ENCODE data around the gene NMRK1.
A peak's percentile ranks its signal among the peaks of the same experiment; 100 is the strongest.

NMRK1 gene

DNA sequence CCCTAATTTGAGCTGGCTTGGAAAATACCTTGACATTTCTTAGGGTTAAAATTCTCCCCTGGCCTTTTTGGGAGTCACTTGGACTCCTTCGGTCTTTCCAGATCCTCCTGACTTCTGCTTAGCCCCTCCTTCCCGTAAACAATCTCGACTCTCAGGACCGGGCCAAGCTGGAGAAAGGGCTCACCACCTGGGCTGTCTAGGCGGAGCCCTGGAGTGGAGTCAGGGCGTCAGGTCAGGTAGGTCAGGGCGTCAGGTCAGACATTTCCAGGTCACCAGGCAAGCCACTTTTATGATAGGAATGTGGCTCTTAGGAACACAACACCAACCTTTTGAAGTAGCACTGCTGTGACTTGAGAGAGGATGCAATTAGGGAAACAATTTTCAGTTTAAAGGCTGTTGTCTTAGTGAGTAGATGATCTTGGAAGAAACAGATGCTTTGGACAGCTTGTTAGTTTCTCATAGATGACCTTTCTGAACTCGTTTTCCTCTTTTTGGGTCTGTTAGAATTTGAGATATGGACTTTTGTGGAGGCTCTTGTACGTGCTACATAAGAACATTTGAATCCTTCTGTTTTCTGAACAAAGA lies 13.1 kb upstream of the NMRK1 start:
- no peak for DNase-seq

DNA sequence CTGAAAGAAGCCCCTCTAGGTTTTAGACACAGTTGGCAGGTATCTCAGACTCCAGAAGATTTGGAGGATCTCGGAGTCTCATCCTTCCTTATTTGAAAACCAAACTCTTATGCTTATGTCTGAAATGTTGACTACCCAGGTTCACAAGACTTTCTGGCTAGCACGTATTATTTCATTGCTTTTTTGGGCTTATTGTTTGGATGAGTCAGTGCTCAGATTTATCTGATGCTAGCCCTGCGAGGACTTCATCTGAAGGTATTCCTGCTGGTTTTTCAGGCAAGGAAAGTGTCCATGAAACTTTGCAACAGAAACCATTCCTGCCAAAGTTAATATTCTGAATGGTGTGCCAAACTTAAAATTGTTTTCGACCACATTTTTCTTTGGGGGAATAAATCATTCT lies 8.8 kb upstream of the NMRK1 start:
- DNase-seq = no peak

DNA sequence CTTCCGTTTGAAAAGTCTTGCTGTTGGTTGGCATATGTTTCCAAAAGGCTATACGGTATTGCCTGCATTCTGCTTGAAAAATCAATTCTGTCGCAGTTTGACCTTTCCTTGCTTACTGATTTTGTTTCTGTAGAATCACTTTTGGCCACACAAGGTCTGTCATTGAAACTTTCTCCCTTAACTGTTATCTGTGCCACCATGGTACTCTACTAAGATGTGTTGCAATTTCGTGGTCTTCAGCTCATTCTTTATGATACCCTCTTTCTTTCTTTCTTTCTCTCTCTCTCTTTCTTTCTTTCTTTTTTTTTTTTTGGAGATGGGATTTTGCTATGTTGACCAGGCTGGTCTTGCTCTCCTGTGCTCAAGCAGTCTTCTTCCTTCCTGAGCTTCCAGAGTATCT lies 4.8 kb upstream of the NMRK1 start:
- DNase-seq = no peak

DNA sequence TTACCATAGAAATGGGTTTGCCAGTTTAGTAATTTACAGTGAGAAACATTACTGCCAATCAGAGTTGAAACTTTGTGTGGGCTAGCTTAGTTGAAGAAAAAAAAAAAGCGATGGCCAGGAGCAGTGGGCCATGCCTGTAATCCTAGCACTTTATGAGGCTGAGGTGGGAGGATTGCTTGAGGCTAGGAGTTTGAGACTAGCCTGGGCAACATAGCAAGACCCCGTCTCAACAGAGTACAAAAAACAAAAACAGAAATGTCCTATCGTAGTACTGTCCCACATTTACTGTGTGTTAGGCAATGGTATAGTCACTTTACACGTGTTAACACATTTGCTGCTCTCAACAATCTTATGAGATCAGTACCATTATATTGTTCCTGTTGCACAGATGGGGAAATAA lies 2.6 kb upstream of the NMRK1 start:
- no peak for DNase-seq

DNA sequence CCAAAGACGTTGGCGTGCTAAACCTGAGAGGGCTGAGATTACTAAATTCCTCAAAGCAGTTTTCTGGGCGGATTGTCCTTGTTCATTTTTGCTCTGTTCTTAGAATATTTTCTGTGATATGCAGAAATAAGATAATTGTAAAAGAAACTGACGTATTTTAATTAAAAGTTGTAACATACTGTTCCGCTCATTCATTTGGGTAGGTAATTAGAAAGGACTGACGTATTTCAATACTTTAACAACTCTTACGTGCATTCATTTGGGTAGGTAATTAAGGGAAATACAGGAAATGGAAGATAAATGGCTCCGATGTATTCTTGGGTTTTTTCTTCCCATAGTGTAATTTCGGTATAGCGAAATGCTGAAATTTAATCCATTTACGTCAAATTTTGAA lies 1.4 kb upstream of the NMRK1 start:
- no peak for DNase-seq

DNA sequence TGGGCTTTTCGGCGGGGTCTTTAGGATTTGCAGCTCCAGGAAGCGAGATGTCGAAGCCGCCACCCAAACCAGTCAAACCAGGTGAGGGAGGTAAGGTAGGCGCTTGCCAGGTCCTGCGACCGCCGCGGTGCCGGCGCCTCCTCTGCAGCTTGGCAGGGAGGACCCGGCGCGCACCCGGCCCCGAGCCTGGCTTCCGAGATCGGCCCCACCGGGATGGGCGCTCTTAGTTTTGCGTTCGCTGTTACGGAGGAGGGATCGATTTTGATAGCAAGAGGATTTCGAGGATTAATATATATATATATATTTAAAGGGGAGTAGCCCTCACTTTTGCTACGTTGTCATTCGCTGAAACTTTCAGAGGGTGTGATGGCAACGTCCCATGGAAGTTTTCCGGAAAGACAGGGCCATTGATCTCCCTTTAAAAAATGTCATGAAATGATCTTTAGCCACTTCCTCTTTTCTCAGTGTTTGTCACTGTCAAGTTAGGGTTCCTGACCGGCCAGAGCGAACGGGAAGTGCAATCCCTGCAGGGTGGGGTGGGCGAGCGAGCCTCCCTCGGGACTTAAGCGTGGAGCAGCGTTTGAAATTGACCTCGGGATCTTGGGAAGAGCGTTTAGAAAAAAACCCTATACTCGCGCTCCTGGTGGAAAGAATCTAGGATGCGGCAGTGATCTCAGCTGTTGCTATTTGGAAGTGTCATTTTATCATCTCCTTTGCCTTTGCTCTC lies 854 bp upstream of the NMRK1 start:
- peak; percentile 49 for DNase-seq

DNA sequence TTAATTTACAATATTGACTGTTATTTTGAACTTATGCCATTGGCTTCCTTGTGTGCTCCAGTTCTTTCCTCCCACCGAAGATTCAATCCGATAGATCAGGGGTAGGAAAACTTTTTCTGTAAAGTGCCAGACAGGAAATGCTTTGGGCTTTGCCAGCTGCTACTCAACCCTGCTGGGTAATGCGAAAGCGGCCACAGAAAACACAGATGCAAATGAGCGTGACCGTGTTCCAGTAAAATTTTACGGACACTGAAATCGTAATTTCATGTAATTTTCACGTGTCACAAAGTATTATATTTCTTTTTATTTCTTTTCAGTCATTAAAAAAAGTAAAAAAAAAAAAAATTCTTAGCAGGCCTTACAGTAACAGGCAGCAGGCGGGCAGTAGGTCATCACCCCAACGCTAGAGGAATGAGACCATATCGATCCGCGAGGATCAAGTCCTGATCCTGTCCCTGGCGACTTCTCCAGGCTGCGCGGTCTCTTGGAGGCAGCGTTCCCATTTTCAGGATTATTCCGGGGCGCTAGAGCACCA lies 599 bp downstream of the NMRK1 start:
- peak; percentile 51 for DNase-seq

DNA sequence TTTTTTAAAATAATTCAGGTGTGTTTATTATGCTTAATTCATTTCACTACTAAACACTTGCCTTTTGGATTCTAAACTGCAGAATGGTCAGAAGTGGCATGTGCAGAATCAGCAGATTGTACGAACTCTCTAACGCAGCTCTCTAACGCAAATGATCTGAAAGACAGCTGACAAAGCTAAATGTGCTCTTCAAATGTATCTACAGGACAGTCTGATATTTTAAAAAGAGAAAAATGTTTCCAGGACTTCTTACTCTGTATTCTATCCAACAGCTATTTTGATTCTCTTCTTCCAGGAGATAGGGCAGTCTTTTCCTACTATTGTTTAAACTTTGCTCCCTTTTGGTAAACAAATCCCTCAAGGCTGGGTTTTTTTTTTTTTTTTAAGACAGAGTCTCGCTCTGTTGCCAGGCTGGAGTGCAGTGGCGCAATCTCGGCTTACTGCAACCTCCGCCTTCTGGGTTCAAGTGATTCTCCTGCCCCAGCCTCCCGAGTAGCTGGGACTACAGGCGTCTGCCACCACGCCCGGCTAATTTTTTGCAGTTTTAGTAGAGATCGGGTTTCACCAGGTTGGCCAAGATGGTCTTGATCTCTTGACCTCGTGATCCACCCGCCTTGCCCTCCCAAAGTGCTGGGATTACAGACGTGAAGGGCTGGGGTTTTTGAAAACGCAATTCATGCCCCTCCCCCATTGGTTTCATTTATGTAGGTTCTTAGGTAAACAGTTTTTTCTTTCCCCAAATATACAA lies 1.2 kb downstream of the NMRK1 start:
- no peak for DNase-seq

DNA sequence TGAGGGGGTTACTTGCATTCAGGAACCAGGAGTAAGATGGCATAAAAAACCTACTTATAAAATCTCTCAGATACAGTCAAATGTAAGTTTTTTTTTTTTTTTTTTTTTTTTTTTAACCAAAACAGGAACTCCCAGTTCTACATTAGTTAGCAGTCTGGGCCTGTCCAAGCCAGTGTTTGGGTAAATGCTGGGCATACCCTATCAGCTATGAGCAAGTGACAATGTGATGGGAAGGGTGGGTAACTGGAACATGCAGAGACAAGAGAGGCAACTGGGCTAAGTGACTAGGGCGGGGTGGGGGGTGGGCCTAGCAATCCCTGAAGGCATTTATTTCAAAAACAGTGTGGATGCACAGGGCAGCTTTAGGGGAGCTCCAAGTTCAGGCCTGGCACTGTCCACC lies 2.3 kb downstream of the NMRK1 start:
- no peak for DNase-seq

DNA sequence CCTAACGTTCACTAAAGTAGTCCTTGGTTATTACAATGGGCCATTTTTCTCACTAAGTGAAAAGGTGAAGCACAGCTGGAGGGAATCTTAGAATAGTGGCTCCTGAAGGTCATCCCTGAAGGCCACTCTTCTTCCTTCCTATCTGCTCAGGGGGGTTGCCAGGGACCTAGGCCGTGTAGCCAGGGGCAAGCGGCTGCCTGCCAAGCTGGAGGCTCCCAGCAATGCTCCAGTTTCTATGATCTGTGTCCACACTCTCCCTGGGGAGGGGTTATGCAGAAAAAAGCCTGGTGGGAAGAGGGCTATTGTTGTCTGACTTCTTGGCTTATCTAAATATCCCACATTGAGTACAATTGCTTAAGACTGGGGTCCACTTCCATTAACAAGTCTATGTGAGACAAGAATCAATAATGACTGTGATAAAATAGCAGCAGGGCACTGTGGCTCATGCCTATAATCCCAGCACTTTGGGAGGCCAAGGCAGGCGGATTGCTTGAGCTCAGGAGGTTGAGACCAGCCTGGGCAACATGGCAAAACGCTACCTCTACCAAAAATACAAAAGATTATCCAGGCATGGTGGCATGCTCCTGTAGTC lies 3.8 kb downstream of the NMRK1 start:
- no peak for DNase-seq

DNA sequence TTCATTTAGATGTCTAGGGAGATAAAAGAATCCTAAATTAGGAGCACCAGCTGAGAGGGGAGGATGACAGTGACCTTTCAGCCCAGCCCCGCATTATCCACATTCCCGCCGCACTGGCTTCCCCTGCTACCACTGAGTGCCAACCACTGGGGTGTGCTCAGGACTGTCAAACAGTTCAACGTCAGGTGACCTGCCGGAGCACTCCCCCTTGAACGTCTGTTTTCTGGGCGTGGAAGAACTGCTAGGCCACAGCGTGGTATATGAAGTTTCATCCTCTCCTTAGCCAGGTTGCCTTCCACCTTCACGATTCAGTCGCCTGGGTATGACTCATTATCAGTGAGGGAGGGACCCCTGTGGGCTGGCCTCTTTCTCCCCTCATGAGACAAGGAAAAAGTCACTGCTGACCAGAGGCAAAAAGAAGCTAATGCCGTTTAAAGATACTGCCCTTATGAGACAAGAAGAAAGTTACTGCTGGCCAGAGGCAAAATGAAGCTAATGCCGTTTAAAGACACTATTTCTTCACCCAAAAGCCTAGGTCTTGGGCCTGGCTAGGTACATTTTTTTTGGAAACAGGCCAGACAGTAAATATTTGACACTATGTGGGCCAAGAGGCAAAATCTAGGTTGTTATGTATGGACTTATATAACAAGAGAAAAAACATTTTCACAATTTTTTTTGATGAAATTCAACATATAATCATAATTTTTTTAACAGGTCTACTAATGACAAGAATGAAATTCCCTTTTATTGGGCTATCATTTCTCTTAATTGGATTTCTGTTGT lies 4.6 kb downstream of the NMRK1 start:
- no peak for DNase-seq

DNA sequence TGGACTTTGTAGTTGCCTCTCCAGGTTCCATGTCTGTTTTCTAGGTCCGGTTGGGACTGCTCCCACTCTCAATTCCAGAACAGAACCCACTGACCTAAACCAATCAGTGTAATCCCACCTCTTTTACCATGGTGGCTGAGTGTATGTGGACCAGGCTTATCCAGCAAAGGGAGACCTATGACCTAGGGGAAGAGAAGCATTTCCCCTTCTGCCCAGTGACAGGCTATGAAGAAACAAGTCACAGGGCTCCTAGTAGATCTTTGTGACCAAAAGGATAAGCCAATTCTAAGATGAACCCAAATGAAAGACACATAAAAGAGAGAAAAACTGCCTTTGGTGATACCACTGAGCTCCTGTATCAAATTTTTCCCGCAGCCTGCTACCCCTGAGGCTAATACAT lies 6.3 kb downstream of the NMRK1 start:
- no peak for DNase-seq

DNA sequence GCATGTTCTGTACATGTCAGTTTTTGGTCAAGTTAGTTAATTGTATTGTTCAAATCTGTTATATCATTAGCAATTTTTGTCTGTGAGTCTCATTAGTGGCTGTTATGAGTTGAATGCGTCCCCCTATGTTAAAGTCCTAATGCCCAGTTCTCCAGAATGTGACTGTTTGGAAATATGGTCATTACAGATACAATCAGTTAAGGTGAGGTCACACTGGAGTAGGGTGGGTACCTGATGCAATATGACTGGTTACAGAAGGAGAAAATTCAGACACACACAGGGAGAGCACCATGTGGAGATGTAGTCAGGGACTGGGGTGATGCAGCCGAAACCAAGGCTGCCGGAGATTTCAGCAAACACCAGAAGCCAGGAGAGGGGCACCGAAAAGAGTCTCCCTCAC lies 15.1 kb downstream of the NMRK1 start:
- DNase-seq = no peak

DNA sequence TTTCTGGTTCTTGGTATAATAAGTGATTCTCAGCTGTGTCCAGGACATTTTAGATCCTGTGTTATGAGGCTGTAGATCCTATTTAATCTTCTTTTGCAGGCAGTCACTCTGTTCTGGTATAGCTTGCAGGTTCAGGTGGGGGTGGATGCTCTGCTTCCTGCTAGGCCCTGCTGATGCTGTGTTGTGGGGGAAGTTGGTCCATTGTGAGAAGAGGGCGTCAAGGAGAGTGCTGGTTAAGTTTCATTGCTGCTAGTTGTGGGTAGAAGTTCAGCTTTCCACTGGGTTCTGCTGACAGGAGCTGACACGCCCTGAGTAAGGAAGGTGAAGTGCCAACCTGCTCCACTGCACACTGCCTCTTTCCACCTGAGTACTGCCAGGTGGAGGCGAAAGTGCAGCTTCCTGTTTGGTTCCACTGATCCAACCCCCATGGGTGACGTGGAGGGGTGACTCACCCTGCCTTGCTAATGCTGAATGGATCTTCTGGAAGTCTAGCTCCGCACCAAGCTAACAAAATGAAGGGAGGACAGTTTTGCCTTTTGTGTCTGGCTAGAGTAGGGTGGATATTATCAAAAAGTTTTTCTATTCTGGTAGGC lies 16.3 kb downstream of the NMRK1 start:
- no peak for DNase-seq

DNA sequence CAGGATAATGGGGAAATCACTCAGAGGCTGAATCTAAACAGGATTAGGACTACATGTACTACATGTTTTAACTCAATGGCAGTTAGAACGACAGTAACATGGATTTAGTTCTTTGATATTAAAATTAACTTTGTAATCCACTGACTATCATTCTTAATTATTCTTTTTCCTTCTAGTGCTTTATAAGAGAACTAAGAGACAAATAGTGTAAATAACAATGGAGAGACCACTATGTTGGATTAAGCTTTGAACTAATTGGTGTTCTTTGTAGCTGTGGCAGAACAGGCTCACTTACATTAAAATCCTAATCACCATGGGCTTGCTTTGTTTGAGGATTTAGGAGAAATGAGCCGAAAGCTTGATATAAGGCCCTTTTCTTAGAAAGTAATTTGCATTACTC lies 18.8 kb downstream of the NMRK1 start:
- no peak for DNase-seq

DNA sequence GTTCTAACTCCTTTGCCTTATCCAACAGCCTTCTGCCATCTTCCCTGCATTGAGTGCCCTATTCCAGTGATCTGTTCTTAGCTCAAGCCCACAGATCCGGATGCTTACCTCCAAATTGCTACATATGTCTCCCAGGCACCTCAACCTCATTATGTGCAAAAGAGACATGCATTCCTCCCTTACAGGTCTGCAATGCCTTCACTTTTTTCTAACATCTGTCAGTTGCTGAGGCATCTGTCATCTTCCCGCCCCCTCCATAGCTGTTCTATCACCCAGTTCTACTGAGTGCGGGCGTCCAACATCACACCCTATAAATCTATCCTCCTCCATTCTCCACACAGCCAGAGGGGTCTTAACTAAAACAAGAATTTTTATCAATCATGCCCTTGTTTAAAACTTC lies 20.1 kb downstream of the NMRK1 start:
- no peak for DNase-seq

DNA sequence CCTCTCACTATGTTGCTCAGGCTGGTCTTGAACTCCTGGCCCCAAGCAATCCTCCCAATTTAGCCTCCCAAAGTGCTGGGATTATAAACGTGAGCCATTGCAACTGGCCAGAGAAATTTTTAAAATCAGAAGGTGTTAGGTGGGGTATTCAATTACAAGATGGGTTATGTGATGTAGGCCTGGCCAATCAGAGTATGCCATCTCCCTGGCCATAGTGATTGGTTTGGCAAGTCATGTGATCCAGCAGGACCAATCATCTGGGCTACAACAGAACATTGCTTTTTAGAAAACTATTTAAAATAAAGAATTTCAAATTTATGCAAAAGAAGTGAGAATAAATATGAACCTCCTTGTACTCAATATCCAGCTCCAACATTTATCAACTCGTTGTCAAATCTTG lies 22.4 kb downstream of the NMRK1 start:
- DNase-seq = no peak

DNA sequence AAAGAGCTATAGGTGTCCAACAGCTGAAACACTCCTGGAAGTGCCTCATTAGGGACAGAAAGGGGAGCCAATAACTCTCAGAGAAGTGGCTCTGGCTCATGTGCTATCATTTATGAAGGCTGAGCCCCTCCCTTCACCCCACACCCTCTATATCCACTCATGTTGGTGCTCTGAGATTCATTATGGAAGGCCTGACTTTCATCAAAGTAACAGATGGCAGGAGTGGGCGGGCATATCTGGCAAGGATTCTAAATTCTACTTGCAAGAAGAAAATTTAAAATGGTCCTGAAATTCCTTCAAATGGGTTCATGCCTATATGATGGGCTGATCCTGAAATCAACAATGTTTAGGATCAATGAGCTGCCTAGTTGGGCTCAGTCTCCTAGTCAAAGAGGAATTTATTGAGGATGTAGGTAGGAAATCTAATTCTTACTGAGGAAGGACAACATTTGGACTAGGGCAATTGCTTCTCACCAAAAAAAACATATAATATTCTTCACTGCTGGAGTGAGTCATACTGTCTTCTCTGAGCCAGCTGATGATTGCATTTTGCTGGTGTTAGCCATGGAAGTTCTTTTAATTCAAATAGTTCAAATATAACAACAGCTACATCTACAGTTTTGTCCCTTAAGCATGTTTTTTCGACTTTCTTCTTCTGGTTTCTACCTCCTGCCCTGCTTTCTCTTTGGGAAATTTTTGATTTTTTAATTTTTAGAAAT lies 23.5 kb downstream of the NMRK1 start:
- DNase-seq = no peak

DNA sequence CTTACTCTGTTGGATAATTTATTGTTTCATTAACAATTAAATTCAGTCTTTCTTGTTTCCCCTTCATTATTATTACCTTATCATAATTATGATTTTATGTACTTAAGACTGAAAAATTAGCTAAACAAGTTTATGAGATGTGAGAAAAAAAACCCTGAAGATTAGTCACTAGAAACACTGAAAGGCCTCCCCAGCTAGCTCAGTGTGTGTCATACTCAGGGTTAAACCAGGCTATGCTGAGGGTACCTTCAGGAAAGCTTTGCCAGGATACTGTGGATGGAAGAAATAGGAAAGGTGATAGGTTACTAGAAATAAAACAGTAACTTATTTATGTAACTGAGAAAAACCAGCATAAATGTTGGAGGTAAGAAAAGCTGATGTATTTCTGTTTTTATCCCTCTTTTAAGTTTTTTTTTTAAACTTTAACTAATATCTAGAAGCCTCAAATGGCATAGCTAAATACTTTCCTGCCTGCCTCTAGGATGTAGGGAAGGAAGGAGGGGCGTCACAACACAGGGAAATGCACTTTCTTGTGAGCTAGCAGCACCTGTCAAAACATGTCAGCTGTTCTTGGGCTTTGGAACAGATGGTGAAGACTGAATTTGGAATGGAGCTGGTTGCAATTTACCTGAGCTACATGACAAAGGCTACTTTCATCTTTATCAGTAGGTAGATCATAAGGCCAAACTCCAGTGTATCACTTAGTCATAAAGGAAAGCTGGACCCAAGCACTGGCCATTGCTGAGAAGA lies 24.2 kb downstream of the NMRK1 start:
- DNase-seq = no peak

DNA sequence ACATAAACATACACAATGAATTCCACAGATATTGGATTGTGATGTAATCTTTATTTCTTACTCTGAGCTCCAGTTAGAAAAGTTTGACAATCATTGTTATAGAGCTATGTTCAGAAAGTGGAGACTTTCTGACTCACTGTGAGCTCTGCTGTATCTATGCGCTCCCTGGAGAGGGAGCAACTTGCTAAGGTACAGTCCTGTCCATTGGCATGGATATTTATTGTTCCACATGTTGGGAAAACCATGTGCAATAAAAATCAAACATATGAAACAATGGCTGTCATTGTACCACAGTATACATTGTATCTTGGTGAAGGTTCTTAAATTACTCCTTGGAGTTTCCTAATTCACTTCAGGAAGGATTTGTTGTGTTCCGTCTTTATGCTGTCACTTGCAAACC lies 26.8 kb downstream of the NMRK1 start:
- DNase-seq = no peak

DNA sequence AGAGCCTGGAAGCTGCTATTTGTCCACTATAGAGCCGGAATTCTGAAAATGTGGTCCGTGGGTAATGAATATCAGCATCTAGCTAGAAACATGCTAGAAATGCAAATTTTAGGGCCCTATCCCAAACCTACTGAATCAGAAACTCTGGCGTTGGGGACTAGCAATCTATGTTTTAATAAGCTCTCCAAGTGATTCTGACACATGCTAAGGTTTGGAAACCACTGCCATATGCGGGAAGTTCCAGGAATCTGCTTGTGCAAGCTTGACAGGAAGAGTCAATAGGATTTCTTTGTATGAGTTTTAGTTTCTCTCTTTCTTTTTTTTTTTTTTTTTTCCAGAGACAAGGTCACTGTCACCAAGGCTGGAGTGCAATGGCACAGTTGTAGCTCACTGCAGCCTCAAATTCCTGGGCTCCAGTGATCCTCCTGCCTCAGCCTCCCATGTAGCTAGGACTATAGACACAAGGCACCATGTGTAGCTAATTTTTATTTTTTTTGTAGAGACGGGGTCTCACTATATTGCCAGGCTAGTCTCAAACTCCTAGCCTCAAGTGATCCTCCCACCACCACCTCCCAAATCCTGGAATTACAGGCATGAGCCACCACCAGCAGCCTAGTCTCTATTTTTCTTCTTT lies 33.5 kb downstream of the NMRK1 start:
- no peak for DNase-seq

All from KG1 (cell line).